Ovary (tissue), 9 donors: ENCODE measurements around the gene CREG1. TPM values are rescaled to one million over a fixed set of nuclear protein-coding genes. Genes with fewer than 3 reads are reported as not detected.

ENCODE experiments used
- DNase-seq, 5 donors: peaks; one replicate each; pipeline ENCODE4 v3.0.0-alpha.2; 2019 to 2020
- H3K27ac ChIP-seq, 2 donors: fragments of 200-600 bp; one replicate each; pipeline versions ENCODE4 v1.5.1 to v1.8.0; 2019 to 2022
- H3K27me3 ChIP-seq: fragments of 200-600 bp; one replicate; pipeline ENCODE4 v1.8.0; 2022
- H3K36me3 ChIP-seq: fragments of 200-600 bp; sonication (generic); one replicate; pipeline ENCODE4 v1.5.1; 2019
- H3K4me1 ChIP-seq: one replicate; pipeline ENCODE4 v1.8.1; 2013; ENCODE audit warnings: mild to moderate bottlenecking, moderate library complexity; ENCODE audit not compliant: insufficient read depth
- H3K4me3 ChIP-seq: fragments of 200-600 bp; sonication (generic); one replicate; pipeline ENCODE4 v1.5.1; 2017
- H3K9me3 ChIP-seq, 2 donors: fragments of 200-600 bp in 1 of 2; sonication (generic) in 1 of 2; one replicate each; pipeline versions ENCODE4 v1.5.1 to v1.8.1; 2013 to 2019; ENCODE audit warnings: mild to moderate bottlenecking in 1 of 2, moderate library complexity in 1 of 2
- CTCF ChIP-seq, 3 donors: fragments of 450-650 bp in 2 of 3; fragments of 200-600 bp in 1 of 3; IDR thresholded peaks; one replicate each; pipeline versions ENCODE4 v1.5.1 to v1.8.0; 2016 to 2022; ENCODE audit warnings: antibody characterized with exemption in 3 of 3, mild to moderate bottlenecking in 1 of 3
- EP300 ChIP-seq: sonication (generic); formaldehyde crosslinking; IDR thresholded peaks from one replicate; pipeline ENCODE4 v1.6.1; 2017; ENCODE audit warnings: antibody characterized with exemption
- POLR2A ChIP-seq: fragments of 450-650 bp; IDR thresholded peaks from one replicate; pipeline ENCODE4 v1.6.1; 2017; ENCODE audit warnings: antibody characterized with exemption, mild to moderate bottlenecking, moderate library complexity
- WGBS, 3 donors: extraction: QIAGEN DNeasy Blood & Tissue Kit in 1 of 3; methylation state at CpG; one replicate each; pipeline versions ENCODE4 v1.1.5 to v1.1.7; 2013 to 2017; 5-methylcytosine and 5-hydroxymethylcytosine counted together
- intact Hi-C, 4 donors: fragments of 100-400 bp; cut with DNase I; formaldehyde crosslinking; loops; one replicate each; pipeline versions ENCODE4 v1.11.0 to v1.15.1; 2022 to 2023
- polyA plus RNA-seq, 2 donors: library from polyadenylated mRNA; stranded (reverse); fragments of 200-250 nt in 1 of 2; fragments of 350-450 nt in 1 of 2; fragmentation: Illumina TruSeq in 1 of 2; extraction: RNeasy Lipid Tissue Mini Kit (QIAGEN cat#74804) in 1 of 2; gene quantifications; one replicate each; pipeline ENCODE4 v1.2.3, GENCODE V29; 2013 to 2014
- total RNA-seq, 7 donors: library from RNA; depleted of rRNA in 2 of 7; stranded (reverse); fragments of >200 nt in 2 of 7; fragmentation: NEBNext Ultra II Directional in 3 of 7; extraction: Animal tissue kit (Norgen Biotek cat#: 25700) in 3 of 7; gene quantifications; one replicate each; pipeline versions ENCODE4 v1.1.0 to v1.2.4, GENCODE V29; 2016 to 2023
- donor health status: DM: no; HTN: no; CAD: no; lungs with moderate emphysema.
- donor health status: DM: no; HTN: no; CAD: no.
- donor health status: Bipolar disorder and iron deficiency.
- donor health status: DM: yes; HTN: yes; CAD: no.
- donor health status: DM: no; HTN: no; CAD: no.
- donor health status: DM: yes; HTN: yes; CAD: no.

CREG1 gene
- total and polyA plus RNA-seq, 9 donors, result 82.2 to 203 (median 96.8) TPM

DNA sequence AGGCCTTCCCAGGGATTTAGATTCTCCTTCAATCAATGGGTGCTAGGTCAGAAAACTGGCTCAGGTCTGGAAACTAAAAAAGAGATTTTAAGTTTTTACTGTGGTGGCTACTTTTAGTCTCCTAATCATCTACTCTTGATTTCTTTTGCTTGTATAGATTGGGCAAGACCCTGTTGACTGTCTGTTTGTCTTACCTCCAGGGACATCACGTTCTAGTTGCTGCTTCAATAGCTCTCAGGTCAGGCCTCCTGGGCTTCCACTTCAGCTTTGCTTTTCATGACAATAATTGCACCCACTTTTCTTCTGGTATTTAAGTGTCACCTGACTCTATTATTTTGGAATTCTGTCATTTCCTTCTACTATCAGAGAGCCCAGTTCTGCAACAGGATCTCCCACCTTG is 28.5 kb upstream of the CREG1 start:
- Histone ChIP-seq H3K4me1 (no peaks in the 10 kb centered on the region), H3K4me3 (no peak overlapping the region), H3K27ac (no peak overlapping the region), H3K27me3 (no peaks in the 10 kb centered on the region), H3K9me3 (no peaks in the 10 kb centered on the region), H3K36me3 (no peaks in the 10 kb centered on the region)
- no peak for TF ChIP-seq EP300
- no peak for TF ChIP-seq CTCF (IDR thresholded peaks at IDR 0.05)
- no peak for TF ChIP-seq POLR2A
- intact Hi-C loops, result no loop called here
- WGBS, 3 donors, result 82 to 94% (median 88%) methylated on average over 1 of the region's 1 CpG
- DNase-seq, result no peak

DNA sequence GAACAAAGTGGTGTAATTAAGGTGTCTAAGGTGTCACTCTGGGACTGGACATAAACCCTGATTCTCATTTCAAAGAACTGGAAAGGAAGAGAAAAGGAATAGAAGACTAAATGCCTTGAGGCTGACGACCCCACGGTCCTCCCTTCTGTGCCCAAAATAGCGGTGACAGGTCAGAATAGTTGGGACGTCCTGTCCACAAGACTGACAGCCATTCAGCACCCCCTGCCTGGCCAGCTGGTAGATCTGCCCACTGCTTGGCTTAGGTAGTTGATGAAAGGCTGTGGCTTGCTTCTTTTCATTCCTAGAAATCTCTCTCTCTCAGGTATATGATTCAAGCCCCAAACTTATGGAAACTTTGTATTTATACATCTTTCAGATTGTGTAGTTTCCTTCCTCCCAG is 26.4 kb upstream of the CREG1 start:
- Histone ChIP-seq H3K9me3 (no peaks in the 10 kb centered on the region), H3K4me3 (no peak overlapping the region), H3K36me3 (no peaks in the 10 kb centered on the region), H3K27ac (no peak overlapping the region), H3K4me1 (no peaks in the 10 kb centered on the region), H3K27me3 (no peaks in the 10 kb centered on the region)
- TF ChIP-seq POLR2A, result no peak
- no peak for TF ChIP-seq EP300
- TF ChIP-seq CTCF (IDR thresholded peaks at IDR 0.05), result no peak
- no peak for DNase-seq
- WGBS, 3 donors, result 78 to 81% (median 81%) methylated on average over 4 of the region's 4 CpGs
- intact Hi-C loops, result no loop called here

- 57 to 72% (median 66%) methylated on average over 2 of the region's 2 CpGs for WGBS, 3 donors
- Histone ChIP-seq H3K9me3 (no peaks in the 10 kb centered on the region), H3K36me3 (no peaks in the 10 kb centered on the region), H3K27ac (no peak overlapping the region), H3K27me3 (no peaks in the 10 kb centered on the region), H3K4me3 (no peak overlapping the region), H3K4me1 (no peaks in the 10 kb centered on the region)
- no peak for TF ChIP-seq EP300
- no peak for TF ChIP-seq CTCF (IDR thresholded peaks at IDR 0.05)
- TF ChIP-seq POLR2A, result no peak
- DNase-seq, result no peak
- intact Hi-C loops, result no loop called here
These were observed 25.5 kb upstream of the CREG1 start for GRCh38 chr1:167578939-167579521.

DNA sequence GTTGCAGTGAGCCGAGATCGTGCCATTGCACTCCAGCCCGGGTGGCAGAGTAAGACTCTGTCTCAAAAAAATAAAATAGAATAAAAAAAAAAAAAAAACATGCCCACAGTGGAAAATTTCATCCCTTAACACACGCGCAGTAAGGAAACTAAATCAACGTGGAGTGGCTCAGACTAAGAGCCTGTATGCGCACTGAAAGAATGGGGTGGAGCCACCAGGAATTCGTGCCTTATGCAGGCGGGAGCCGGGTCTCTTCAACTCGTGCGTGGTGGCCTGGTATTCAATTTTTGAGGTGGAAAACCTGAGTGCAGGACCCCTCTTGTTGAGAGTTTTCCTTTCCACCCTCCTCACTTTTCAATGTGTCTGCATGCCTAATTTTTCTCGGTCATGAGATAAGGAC is 22.1 kb upstream of the CREG1 start:
- Histone ChIP-seq H3K4me3 (no peak overlapping the region), H3K9me3 (peaks cover 0 to 7% of the 10 kb centered on the region in 2 donors), H3K36me3 (no peaks in the 10 kb centered on the region), H3K27ac (no peak overlapping the region), H3K4me1 (no peaks in the 10 kb centered on the region), H3K27me3 (no peaks in the 10 kb centered on the region)
- 67 to 78% (median 69%) methylated on average over 13 of the region's 13 CpGs for WGBS, 3 donors
- DNase-seq, result no peak
- intact Hi-C loops, result no loop called here
- TF ChIP-seq CTCF (IDR thresholded peaks at IDR 0.05), result no peak
- TF ChIP-seq POLR2A, result no peak
- TF ChIP-seq EP300, result no peak
